Frontal cortex (tissue), 4 donors: ENCODE results near the gene PDE4B. TPM values are rescaled to one million over a fixed set of nuclear protein-coding genes. Genes with fewer than 3 reads are reported as not detected.

ENCODE experiments used
- DNase-seq, 2 donors: peaks; one replicate each; pipeline ENCODE4 v3.0.0; 2012; ENCODE audit warnings: low spot score in 2 of 2
- FAIRE-seq: peaks from 2 replicates; lab custom pipeline; 2012; peaks lifted over from hg19 to GRCh38; lab: Jason Lieb, UNC
- total RNA-seq: library from RNA; depleted of rRNA; stranded (reverse); fragments of >200 nt; gene quantifications from one replicate; pipeline ENCODE4 v1.2.3, GENCODE V29; 2014
- donor health status: control.
- donor health status: control.
- donor health status: control.

PDE4B gene
- total RNA-seq, 1 donor from 2014 or later = 91.7 TPM

GRCh38 chr1:66357021-66357420 is 564.3 kb downstream of the PDE4B start:
- DNase-seq = no peak
- no peak for FAIRE-seq

GRCh38 chr1:66357478-66358197 is 564.9 kb downstream of the PDE4B start:
- no peak for FAIRE-seq
- no peak for DNase-seq

- FAIRE-seq (no peak), DNase-seq (no peak)
Measured at GRCh38 chr1:66359269-66359668, 566.6 kb downstream of the PDE4B start.

GRCh38 chr1:66359815-66360214 is 567.1 kb downstream of the PDE4B start:
- FAIRE-seq = no peak
- no peak for DNase-seq

GRCh38 chr1:66360285-66360724 is 567.6 kb downstream of the PDE4B start:
- DNase-seq = no peak
- FAIRE-seq = no peak

- no peak for DNase-seq
- no peak for FAIRE-seq
Measured at GRCh38 chr1:66364578-66365391, 572.1 kb downstream of the PDE4B start.

GRCh38 chr1:66365635-66366034 is 572.9 kb downstream of the PDE4B start:
- DNase-seq = no peak

GRCh38 chr1:66366634-66367033 is 573.9 kb downstream of the PDE4B start:
- no peak for FAIRE-seq
- no peak for DNase-seq

More at GRCh38 chr1:66365635-66366034, 572.9 kb downstream of the PDE4B start:
- no peak for FAIRE-seq

GRCh38 chr1:66367369-66367768 is 574.7 kb downstream of the PDE4B start:
- DNase-seq (no peak), FAIRE-seq (no peak)

- FAIRE-seq (no peak), DNase-seq (no peak)
Measured at GRCh38 chr1:66368261-66368660, 575.6 kb downstream of the PDE4B start.

- no peak for FAIRE-seq
Measured at GRCh38 chr1:66370462-66370971, 577.8 kb downstream of the PDE4B start.

GRCh38 chr1:66371233-66372005 is 578.7 kb downstream of the PDE4B start:
- DNase-seq (no peak), FAIRE-seq (no peak)

More at GRCh38 chr1:66370462-66370971, 577.8 kb downstream of the PDE4B start:
- DNase-seq = no peak

- FAIRE-seq = no peak
- DNase-seq = no peak
Measured at GRCh38 chr1:66372522-66373101, 579.9 kb downstream of the PDE4B start.

GRCh38 chr1:66373157-66373591 is 580.5 kb downstream of the PDE4B start:
- DNase-seq (no peak), FAIRE-seq (no peak)

GRCh38 chr1:66374148-66374547 is 581.5 kb downstream of the PDE4B start:
- DNase-seq (no peak), FAIRE-seq (no peak)

GRCh38 chr1:66374561-66375111 is 581.9 kb downstream of the PDE4B start:
- no peak for DNase-seq
- no peak for FAIRE-seq

- no peak for DNase-seq
- FAIRE-seq = no peak
Measured at GRCh38 chr1:66375125-66375524, 582.4 kb downstream of the PDE4B start.

- DNase-seq (no peak), FAIRE-seq (no peak)
Measured at GRCh38 chr1:66380452-66381212, 587.9 kb downstream of the PDE4B start.
